ENCODE measurements around the gene NFASC.

The NFASC gene

GRCh38 chr1:205015241-205015640 is 144.6 kb downstream of the NFASC start:
- Histone ChIP-seq H3K27me3 (ENCODE audit: low read depth, low read length) (no peaks in the 10 kb centered on the region), H3K4me1 (ENCODE audit: control insufficient read depth in 1 of 2, insufficient read depth in 2 of 2, low read length in 2 of 2) (peaks cover 0 to 13% of the 10 kb centered on the region in 2 donors), H3K4me3 (ENCODE audit: low read depth in 1 of 2, low read length in 2 of 2) (no peak overlapping the region), H3K36me3 (ENCODE audit: control insufficient read depth in 1 of 2, insufficient read depth in 2 of 2, low read length in 2 of 2) (peaks cover 0 to 25% of the 10 kb centered on the region in 2 donors), H3K27ac (ENCODE audit: low read length) (no peak overlapping the region), H3K9me3 (ENCODE audit: control insufficient read depth in 1 of 2, low read length in 2 of 2) (no peaks in the 10 kb centered on the region)

- H3K36me3 ChIP-seq (ENCODE audit: control insufficient read depth in 1 of 2, insufficient read depth in 2 of 2, low read length in 2 of 2): peaks cover 0 to 25% of the 10 kb centered on the region in 2 donors
- H3K27me3 ChIP-seq (ENCODE audit: low read depth, low read length): no peaks in the 10 kb centered on the region
- no peaks in the 10 kb centered on the region for H3K9me3 ChIP-seq (ENCODE audit: control insufficient read depth in 1 of 2, low read length in 2 of 2)
- peaks cover 0 to 13% of the 10 kb centered on the region in 2 donors for H3K4me1 ChIP-seq (ENCODE audit: control insufficient read depth in 1 of 2, insufficient read depth in 2 of 2, low read length in 2 of 2)
- no peak overlapping the region for H3K27ac ChIP-seq (ENCODE audit: low read length)
- no peak overlapping the region for H3K4me3 ChIP-seq (ENCODE audit: low read depth in 1 of 2, low read length in 2 of 2)
These were observed 145.4 kb downstream of the NFASC start for GRCh38 chr1:205016075-205016474.

GRCh38 chr1:205016584-205016983 is 145.9 kb downstream of the NFASC start:
- Histone ChIP-seq H3K27ac (ENCODE audit: low read length) (no peak overlapping the region), H3K4me1 (ENCODE audit: control insufficient read depth in 1 of 2, insufficient read depth in 2 of 2, low read length in 2 of 2) (peaks cover 0 to 13% of the 10 kb centered on the region in 2 donors), H3K36me3 (ENCODE audit: control insufficient read depth in 1 of 2, insufficient read depth in 2 of 2, low read length in 2 of 2) (peaks cover 0 to 25% of the 10 kb centered on the region in 2 donors), H3K27me3 (ENCODE audit: low read depth, low read length) (no peaks in the 10 kb centered on the region), H3K9me3 (ENCODE audit: control insufficient read depth in 1 of 2, low read length in 2 of 2) (no peaks in the 10 kb centered on the region), H3K4me3 (ENCODE audit: low read depth in 1 of 2, low read length in 2 of 2) (no peak overlapping the region)

- H3K9me3 ChIP-seq (ENCODE audit: control insufficient read depth in 1 of 2, low read length in 2 of 2): no peaks in the 10 kb centered on the region
- peaks cover 0 to 25% of the 10 kb centered on the region in 2 donors for H3K36me3 ChIP-seq (ENCODE audit: control insufficient read depth in 1 of 2, insufficient read depth in 2 of 2, low read length in 2 of 2)
- no peak overlapping the region for H3K4me3 ChIP-seq (ENCODE audit: low read depth in 1 of 2, low read length in 2 of 2)
- H3K4me1 ChIP-seq (ENCODE audit: control insufficient read depth in 1 of 2, insufficient read depth in 2 of 2, low read length in 2 of 2): peaks cover 0 to 13% of the 10 kb centered on the region in 2 donors
- no peak overlapping the region for H3K27ac ChIP-seq (ENCODE audit: low read length)
- H3K27me3 ChIP-seq (ENCODE audit: low read depth, low read length): no peaks in the 10 kb centered on the region
These were observed 146.3 kb downstream of the NFASC start for GRCh38 chr1:205017001-205017400.

- Histone ChIP-seq H3K27ac (ENCODE audit: low read length) (no peak overlapping the region), H3K4me1 (ENCODE audit: control insufficient read depth in 1 of 2, insufficient read depth in 2 of 2, low read length in 2 of 2) (peaks cover 0 to 13% of the 10 kb centered on the region in 2 donors), H3K9me3 (ENCODE audit: control insufficient read depth in 1 of 2, low read length in 2 of 2) (no peaks in the 10 kb centered on the region), H3K4me3 (ENCODE audit: low read depth in 1 of 2, low read length in 2 of 2) (no peak overlapping the region), H3K27me3 (ENCODE audit: low read depth, low read length) (no peaks in the 10 kb centered on the region), H3K36me3 (ENCODE audit: control insufficient read depth in 1 of 2, insufficient read depth in 2 of 2, low read length in 2 of 2) (peaks cover 0 to 25% of the 10 kb centered on the region in 2 donors)
These were observed 147.1 kb downstream of the NFASC start for GRCh38 chr1:205017766-205018165.

- Histone ChIP-seq H3K27ac (ENCODE audit: low read length) (no peak overlapping the region), H3K27me3 (ENCODE audit: low read depth, low read length) (no peaks in the 10 kb centered on the region), H3K4me3 (ENCODE audit: low read depth in 1 of 2, low read length in 2 of 2) (no peak overlapping the region)
These were observed 147.7 kb downstream of the NFASC start for GRCh38 chr1:205018381-205018780.

GRCh38 chr1:205020466-205020865 is 149.8 kb downstream of the NFASC start:
- Histone ChIP-seq H3K27ac (ENCODE audit: low read length) (no peak overlapping the region), H3K27me3 (ENCODE audit: low read depth, low read length) (no peaks in the 10 kb centered on the region), H3K4me1 (ENCODE audit: control insufficient read depth in 1 of 2, insufficient read depth in 2 of 2, low read length in 2 of 2) (no peaks in the 10 kb centered on the region), H3K4me3 (ENCODE audit: low read depth in 1 of 2, low read length in 2 of 2) (no peak overlapping the region), H3K9me3 (ENCODE audit: control insufficient read depth in 1 of 2, low read length in 2 of 2) (no peaks in the 10 kb centered on the region), H3K36me3 (ENCODE audit: control insufficient read depth in 1 of 2, insufficient read depth in 2 of 2, low read length in 2 of 2) (peaks cover 0 to 25% of the 10 kb centered on the region in 2 donors)

More at GRCh38 chr1:205018381-205018780, 147.7 kb downstream of the NFASC start:
- H3K9me3 ChIP-seq (ENCODE audit: control insufficient read depth in 1 of 2, low read length in 2 of 2): no peaks in the 10 kb centered on the region
- H3K36me3 ChIP-seq (ENCODE audit: control insufficient read depth in 1 of 2, insufficient read depth in 2 of 2, low read length in 2 of 2): peaks cover 0 to 25% of the 10 kb centered on the region in 2 donors
- peaks cover 0 to 12% of the 10 kb centered on the region in 2 donors for H3K4me1 ChIP-seq (ENCODE audit: control insufficient read depth in 1 of 2, insufficient read depth in 2 of 2, low read length in 2 of 2)

- H3K27me3 ChIP-seq (ENCODE audit: low read depth, low read length): no peaks in the 10 kb centered on the region
- H3K4me3 ChIP-seq (ENCODE audit: low read depth in 1 of 2, low read length in 2 of 2): no peak overlapping the region
- no peak overlapping the region for H3K27ac ChIP-seq (ENCODE audit: low read length)
- H3K9me3 ChIP-seq (ENCODE audit: control insufficient read depth in 1 of 2, low read length in 2 of 2): no peaks in the 10 kb centered on the region
- no peaks in the 10 kb centered on the region for H3K36me3 ChIP-seq (ENCODE audit: control insufficient read depth in 1 of 2, insufficient read depth in 2 of 2, low read length in 2 of 2)
- H3K4me1 ChIP-seq (ENCODE audit: control insufficient read depth in 1 of 2, insufficient read depth in 2 of 2, low read length in 2 of 2): no peaks in the 10 kb centered on the region
These were observed 154.0 kb downstream of the NFASC start for GRCh38 chr1:205024679-205025078.

GRCh38 chr1:205025239-205025638 is 154.6 kb downstream of the NFASC start:
- Histone ChIP-seq H3K4me3 (ENCODE audit: low read depth in 1 of 2, low read length in 2 of 2) (no peak overlapping the region), H3K4me1 (ENCODE audit: control insufficient read depth in 1 of 2, insufficient read depth in 2 of 2, low read length in 2 of 2) (no peaks in the 10 kb centered on the region), H3K27ac (ENCODE audit: low read length) (no peak overlapping the region), H3K9me3 (ENCODE audit: control insufficient read depth in 1 of 2, low read length in 2 of 2) (no peaks in the 10 kb centered on the region), H3K27me3 (ENCODE audit: low read depth, low read length) (no peaks in the 10 kb centered on the region), H3K36me3 (ENCODE audit: control insufficient read depth in 1 of 2, insufficient read depth in 2 of 2, low read length in 2 of 2) (no peaks in the 10 kb centered on the region)

- no peak overlapping the region for H3K4me3 ChIP-seq (ENCODE audit: low read depth in 1 of 2, low read length in 2 of 2)
- no peak overlapping the region for H3K27ac ChIP-seq (ENCODE audit: low read length)
- H3K4me1 ChIP-seq (ENCODE audit: control insufficient read depth in 1 of 2, insufficient read depth in 2 of 2, low read length in 2 of 2): no peaks in the 10 kb centered on the region
- H3K9me3 ChIP-seq (ENCODE audit: control insufficient read depth in 1 of 2, low read length in 2 of 2): no peaks in the 10 kb centered on the region
- H3K36me3 ChIP-seq (ENCODE audit: control insufficient read depth in 1 of 2, insufficient read depth in 2 of 2, low read length in 2 of 2): no peaks in the 10 kb centered on the region
- no peaks in the 10 kb centered on the region for H3K27me3 ChIP-seq (ENCODE audit: low read depth, low read length)
These were observed 155.5 kb downstream of the NFASC start for GRCh38 chr1:205026181-205026580.

- Histone ChIP-seq H3K36me3 (ENCODE audit: control insufficient read depth in 1 of 2, insufficient read depth in 2 of 2, low read length in 2 of 2) (no peaks in the 10 kb centered on the region), H3K27me3 (ENCODE audit: low read depth, low read length) (no peaks in the 10 kb centered on the region), H3K4me1 (ENCODE audit: control insufficient read depth in 1 of 2, insufficient read depth in 2 of 2, low read length in 2 of 2) (no peaks in the 10 kb centered on the region), H3K27ac (ENCODE audit: low read length) (no peak overlapping the region), H3K4me3 (ENCODE audit: low read depth in 1 of 2, low read length in 2 of 2) (no peak overlapping the region), H3K9me3 (ENCODE audit: control insufficient read depth in 1 of 2, low read length in 2 of 2) (no peaks in the 10 kb centered on the region)
These were observed 157.7 kb downstream of the NFASC start for GRCh38 chr1:205028390-205028789.

- no peaks in the 10 kb centered on the region for H3K27me3 ChIP-seq (ENCODE audit: low read depth, low read length)
- H3K4me1 ChIP-seq (ENCODE audit: control insufficient read depth in 1 of 2, insufficient read depth in 2 of 2, low read length in 2 of 2): no peaks in the 10 kb centered on the region
- no peak overlapping the region for H3K27ac ChIP-seq (ENCODE audit: low read length)
- H3K36me3 ChIP-seq (ENCODE audit: control insufficient read depth in 1 of 2, insufficient read depth in 2 of 2, low read length in 2 of 2): no peaks in the 10 kb centered on the region
- no peaks in the 10 kb centered on the region for H3K9me3 ChIP-seq (ENCODE audit: control insufficient read depth in 1 of 2, low read length in 2 of 2)
- no peak overlapping the region for H3K4me3 ChIP-seq (ENCODE audit: low read depth in 1 of 2, low read length in 2 of 2)
These were observed 158.3 kb downstream of the NFASC start for GRCh38 chr1:205028924-205029323.
